Activated T-cell treated with anti-CD3 and anti-CD28 coated beads for 4 hours (primary cell): ENCODE results near the gene STARD3.

Experiments used
- DNase-seq: peaks from one replicate; pipeline ENCODE4 v3.0.0-alpha.2; 2020

STARD3 gene

DNA sequence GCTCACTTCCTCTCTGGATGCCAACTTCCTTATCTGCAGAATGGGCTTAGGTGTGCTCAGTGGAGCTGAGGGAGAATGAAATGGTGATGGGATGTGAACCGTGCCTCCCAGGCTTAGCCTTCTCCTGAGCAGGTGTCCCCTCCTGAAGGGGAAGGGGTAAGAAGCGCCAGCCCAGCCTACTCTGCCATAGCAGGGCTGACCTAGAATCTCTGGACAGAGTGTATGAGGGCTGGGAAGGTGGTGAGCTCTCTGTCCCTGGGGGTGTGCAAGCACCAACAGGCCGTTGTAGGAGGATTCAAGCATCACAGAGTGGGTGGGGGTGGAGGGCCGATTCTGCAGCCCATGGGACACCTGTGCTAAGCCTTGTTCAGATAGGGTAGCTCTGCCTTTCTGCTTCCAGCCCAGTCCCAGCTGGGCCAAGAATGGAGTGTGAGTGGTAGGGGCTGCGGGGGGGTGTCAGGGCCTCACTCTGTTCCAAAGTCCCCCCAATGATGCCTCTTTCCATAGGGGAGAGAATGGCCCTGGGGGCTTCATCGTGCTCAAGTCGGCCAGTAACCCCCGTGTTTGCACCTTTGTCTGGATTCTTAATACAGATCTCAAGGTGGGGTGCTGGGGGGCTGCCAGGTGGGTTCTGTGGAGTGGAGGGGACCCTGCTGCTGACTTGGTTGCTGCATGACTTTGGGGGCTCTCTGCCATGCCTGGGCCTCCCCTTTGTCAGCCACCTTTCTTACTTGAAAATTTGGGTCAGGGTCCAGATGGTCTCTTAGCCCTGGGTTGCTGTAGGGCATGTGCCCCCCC lies 25.0 kb downstream of the STARD3 start:
- no peak for DNase-seq

DNA sequence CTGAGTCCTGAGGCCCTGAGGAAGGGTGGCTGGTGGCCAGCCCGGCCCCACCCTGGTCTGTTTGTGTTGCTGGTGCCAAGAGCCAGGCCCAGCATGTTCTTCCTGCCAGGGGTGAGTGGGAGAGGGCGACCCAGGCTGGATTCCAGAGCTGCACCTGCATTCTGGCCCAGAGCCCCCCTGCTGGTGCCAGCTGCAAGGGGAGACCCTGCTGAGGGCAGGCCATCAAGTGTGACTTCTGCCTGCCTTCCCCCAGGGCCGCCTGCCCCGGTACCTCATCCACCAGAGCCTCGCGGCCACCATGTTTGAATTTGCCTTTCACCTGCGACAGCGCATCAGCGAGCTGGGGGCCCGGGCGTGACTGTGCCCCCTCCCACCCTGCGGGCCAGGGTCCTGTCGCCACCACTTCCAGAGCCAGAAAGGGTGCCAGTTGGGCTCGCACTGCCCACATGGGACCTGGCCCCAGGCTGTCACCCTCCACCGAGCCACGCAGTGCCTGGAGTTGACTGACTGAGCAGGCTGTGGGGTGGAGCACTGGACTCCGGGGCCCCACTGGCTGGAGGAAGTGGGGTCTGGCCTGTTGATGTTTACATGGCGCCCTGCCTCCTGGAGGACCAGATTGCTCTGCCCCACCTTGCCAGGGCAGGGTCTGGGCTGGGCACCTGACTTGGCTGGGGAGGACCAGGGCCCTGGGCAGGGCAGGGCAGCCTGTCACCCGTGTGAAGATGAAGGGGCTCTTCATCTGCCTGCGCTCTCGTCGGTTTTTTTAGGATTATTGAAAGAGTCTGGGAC lies 25.8 kb downstream of the STARD3 start:
- no peak for DNase-seq

DNA sequence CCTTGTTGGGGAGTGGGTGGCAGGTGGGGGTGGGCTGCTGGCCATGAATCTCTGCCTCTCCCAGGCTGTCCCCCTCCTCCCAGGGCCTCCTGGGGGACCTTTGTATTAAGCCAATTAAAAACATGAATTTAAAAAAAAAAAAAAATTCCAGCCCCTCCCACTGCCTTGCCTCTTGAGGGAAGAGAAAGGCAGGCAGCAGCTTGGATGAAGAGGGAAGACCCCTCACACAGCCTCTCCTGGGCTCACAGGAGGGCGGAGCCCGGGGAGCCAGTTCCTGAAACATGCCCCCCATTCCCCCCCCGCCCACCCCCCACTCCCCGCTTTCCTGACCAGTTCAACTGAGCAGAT lies 26.4 kb downstream of the STARD3 start:
- no peak for DNase-seq

- DNase-seq, result no peak
Observed at GRCh38 chr17:39663688-39664580, 27.0 kb downstream of the STARD3 start.

DNA sequence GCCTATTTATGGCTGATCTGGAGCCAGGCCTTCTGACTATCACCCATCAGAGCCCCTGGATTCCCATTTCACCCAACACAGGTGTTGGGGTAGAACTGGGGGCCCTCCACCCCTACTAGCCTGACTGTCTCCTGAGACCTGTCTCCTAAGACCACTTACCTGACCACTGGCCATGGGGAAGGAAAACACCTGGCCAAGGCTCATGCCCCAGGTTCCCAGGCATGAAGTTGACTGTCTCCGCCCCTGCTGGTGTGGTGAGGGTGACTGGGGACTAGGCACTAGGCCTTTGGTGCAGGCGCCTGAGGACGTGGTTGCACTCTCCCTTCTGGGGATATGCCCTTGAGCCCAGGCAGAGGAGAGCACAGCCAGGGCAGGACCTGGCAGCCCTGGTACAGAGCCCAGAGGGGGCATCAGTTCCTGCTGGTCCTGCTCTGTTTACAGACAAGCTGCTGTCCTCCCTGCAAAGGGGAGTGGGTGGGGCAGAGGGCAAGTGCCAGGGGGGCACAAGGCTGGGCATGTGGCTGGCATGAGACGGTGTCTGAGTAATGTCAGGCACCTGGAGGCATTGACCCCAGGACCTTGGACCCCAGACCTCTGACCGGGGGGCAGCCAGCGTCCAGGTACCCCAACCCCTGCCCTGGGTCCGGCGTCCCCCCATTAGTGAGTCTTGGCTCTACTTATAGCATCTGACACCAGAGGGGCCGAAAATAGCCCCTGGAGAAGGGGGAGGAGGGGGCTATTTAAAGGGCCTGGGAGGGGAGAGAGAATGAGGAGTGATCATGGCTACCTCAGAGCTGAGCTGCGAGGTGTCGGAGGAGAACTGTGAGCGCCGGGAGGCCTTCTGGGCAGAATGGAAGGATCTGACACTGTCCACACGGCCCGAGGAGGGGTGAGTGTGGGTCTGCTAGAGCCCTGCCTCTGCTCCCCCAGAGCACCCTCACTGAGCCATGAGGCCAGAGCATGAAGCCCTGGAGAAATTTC lies 27.9 kb downstream of the STARD3 start, which contains the start of gene TCAP:
TCAP (plus strand) TSS at position 769 of the 981 bp plus-strand sequence; CDS start at position 780, 11 bp downstream.
- no peak for DNase-seq

DNA sequence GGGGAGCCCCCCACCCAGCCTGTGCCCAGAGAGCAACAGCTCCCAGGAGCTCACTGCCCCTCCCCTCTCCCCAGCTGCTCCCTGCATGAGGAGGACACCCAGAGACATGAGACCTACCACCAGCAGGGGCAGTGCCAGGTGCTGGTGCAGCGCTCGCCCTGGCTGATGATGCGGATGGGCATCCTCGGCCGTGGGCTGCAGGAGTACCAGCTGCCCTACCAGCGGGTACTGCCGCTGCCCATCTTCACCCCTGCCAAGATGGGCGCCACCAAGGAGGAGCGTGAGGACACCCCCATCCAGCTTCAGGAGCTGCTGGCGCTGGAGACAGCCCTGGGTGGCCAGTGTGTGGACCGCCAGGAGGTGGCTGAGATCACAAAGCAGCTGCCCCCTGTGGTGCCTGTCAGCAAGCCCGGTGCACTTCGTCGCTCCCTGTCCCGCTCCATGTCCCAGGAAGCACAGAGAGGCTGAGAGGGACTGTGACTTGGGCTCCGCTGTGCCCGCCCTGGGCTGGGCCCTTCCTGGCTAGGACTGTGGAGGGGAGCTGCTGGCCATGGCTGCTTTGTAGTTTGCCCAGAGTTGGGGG lies 28.8 kb downstream of the STARD3 start:
- no peak for DNase-seq

GRCh38 chr17:39666231-39666600 lies 29.3 kb downstream of the STARD3 start:
- DNase-seq, result no peak

GRCh38 chr17:39666601-39667261 lies 29.8 kb downstream of the STARD3 start:
- DNase-seq, result no peak

- DNase-seq, result no peak
Observed at GRCh38 chr17:39667262-39667944, 30.5 kb downstream of the STARD3 start.

- DNase-seq, result peak; percentile 61
Observed at GRCh38 chr17:39667945-39668924, 31.3 kb downstream of the STARD3 start, which contains the start of gene PNMT. Gene PNMT (plus strand): TSS chr17:39668453. CDS start chr17:39668476, 23 bp downstream.

DNA sequence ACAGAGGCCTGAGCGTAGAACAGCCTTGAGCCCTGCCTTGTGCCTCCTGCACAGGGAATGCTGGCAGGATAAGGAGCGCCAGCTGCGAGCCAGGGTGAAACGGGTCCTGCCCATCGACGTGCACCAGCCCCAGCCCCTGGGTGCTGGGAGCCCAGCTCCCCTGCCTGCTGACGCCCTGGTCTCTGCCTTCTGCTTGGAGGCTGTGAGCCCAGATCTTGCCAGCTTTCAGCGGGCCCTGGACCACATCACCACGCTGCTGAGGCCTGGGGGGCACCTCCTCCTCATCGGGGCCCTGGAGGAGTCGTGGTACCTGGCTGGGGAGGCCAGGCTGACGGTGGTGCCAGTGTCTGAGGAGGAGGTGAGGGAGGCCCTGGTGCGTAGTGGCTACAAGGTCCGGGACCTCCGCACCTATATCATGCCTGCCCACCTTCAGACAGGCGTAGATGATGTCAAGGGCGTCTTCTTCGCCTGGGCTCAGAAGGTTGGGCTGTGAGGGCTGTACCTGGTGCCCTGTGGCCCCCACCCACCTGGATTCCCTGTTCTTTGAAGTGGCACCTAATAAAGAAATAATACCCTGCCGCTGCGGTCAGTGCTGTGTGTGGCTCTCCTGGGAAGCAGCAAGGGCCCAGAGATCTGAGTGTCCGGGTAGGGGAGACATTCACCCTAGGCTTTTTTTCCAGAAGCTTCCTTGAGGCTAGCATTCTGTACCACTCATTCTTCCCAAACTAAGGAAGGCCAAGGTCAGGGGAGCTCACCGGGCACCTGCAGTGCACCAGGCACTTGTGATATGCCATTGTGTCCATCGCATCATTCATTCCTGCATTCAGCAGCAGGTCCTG lies 33.2 kb downstream of the STARD3 start:
- DNase-seq, result no peak

- no peak for DNase-seq
Observed at GRCh38 chr17:39670746-39671145, 33.8 kb downstream of the STARD3 start.

- DNase-seq, result no peak
Observed at GRCh38 chr17:39671651-39672521, 34.9 kb downstream of the STARD3 start.

- DNase-seq, result no peak
Observed at GRCh38 chr17:39672522-39673334, 35.8 kb downstream of the STARD3 start.

GRCh38 chr17:39673335-39674081 lies 36.6 kb downstream of the STARD3 start:
- DNase-seq, result no peak
